GM21717 (cell line): ENCODE data around the gene CCRL2.
"Not testable (repeated sequence)": the region's sequence is repeated elsewhere in the genome, so short reads cannot be mapped to it uniquely, and the experiment has no call there.

Source experiments
- ATAC-seq: cut with Tn5 transposase; IDR thresholded peaks from one replicate; pipeline ENCODE4 v1.9.1; 2021; ENCODE audit warnings: mild to moderate bottlenecking, moderate library complexity; ENCODE audit not compliant: unreplicated experiment

Gene CCRL2

DNA sequence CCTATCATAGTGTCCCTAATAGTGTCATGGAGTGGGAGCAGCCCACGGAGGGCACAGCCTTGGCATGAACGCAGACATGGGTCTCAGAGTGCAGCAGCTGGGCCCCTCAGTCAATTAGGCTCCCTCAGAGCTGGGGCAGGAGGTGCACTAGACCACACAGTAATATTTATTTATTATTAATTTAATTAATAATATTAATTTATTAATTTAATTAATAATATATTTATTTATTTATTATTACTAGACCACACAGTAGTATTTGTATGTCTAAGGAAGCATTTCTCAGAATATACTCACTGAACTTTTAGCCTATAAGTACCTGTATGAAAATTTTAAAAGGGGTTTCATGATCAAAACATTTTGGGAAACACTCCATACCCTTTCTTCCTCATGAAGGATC, 5.5 kb upstream of the CCRL2 start:
- ATAC-seq: no peak

- not testable (repeated sequence) for ATAC-seq
These were observed 4.2 kb upstream of the CCRL2 start for GRCh38 chr3:46402902-46403301.

DNA sequence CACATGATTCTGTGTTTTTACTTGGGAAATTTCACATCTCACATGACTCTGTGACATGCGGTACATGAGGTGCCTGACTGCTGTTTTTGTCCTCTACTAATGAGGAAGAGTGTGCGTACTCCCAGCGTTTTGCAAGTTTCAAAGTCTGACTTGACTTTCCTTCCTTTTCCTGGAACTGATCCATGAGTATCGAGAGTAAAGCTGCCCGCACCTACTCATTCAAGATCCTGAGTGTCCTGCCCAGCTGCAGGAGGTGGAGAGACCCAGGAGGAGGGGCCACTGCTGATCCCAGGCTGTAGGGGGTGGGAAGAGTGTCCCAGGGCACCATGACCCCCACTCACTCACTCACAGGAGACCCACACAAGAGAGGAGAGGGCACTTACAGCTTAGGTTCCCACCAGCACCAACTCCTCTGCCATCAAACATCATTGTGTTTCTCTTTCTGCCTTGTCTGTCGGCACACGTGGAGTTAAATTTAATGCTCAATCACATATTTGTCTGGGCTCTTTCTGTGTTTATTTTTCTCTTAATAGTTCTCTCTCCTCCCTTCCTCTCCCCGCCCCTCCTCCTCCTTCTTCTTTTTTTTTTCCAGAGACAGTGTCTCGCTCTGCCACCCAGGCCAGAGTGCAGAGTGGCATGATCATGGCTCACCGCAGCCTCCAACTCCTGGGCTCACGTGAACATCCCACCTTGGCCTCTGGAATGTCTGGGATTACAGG, 1.6 kb upstream of the CCRL2 start:
- ATAC-seq: no peak

GRCh38 chr3:46406443-46406787, 644 bp upstream of the CCRL2 start:
- no peak for ATAC-seq

DNA sequence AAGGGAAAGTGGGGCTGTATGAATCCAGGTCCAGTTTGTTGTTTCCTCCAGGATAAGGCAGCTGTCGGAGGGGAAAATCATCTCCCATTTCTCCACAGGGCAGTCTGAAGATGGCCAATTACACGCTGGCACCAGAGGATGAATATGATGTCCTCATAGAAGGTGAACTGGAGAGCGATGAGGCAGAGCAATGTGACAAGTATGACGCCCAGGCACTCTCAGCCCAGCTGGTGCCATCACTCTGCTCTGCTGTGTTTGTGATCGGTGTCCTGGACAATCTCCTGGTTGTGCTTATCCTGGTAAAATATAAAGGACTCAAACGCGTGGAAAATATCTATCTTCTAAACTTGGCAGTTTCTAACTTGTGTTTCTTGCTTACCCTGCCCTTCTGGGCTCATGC, 911 bp downstream of the CCRL2 start:
- no peak for ATAC-seq

DNA sequence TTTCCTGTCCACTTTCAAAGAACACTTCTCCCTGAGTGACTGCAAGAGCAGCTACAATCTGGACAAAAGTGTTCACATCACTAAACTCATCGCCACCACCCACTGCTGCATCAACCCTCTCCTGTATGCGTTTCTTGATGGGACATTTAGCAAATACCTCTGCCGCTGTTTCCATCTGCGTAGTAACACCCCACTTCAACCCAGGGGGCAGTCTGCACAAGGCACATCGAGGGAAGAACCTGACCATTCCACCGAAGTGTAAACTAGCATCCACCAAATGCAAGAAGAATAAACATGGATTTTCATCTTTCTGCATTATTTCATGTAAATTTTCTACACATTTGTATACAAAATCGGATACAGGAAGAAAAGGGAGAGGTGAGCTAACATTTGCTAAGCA, 1.8 kb downstream of the CCRL2 start:
- ATAC-seq: no peak

DNA sequence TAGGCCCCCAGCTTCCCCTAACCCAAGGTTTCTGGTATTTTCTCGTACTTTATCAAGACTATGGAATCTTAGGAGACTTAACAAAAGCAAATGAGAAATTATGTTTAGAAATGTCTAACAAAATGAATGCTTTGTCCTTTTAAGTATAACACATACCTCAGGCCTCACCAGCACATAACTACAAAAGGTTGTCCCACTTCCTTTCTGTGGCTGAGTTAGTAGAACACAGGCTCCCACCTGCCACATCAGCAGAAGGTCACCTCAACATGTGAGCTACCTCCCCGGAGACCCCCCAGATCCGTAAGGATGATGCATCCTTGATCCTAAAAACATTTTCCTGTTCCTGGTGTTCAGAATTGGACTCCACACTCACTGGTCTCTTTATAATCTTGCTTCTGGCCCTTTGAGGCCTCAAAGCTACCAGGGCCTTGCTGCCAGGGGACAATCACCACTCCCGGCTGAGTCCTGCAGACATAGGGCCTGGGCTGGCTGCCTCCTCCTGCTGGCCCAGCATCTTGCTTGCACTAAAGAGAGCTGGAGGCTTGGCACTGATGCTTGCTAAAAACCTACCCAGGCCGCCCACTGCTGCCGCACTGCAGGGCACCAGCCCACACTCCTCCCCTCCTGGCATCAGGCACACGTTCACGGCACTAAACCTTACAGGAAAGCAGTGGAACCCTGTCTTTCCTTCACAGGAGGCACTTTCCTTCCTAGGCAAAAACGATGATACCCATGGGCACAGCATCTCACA, 2.9 kb downstream of the CCRL2 start:
- ATAC-seq: no peak

- ATAC-seq: no peak
These were observed 3.6 kb downstream of the CCRL2 start for GRCh38 chr3:46410669-46411068.

- no peak for ATAC-seq
These were observed 4.2 kb downstream of the CCRL2 start for GRCh38 chr3:46411271-46411670.

DNA sequence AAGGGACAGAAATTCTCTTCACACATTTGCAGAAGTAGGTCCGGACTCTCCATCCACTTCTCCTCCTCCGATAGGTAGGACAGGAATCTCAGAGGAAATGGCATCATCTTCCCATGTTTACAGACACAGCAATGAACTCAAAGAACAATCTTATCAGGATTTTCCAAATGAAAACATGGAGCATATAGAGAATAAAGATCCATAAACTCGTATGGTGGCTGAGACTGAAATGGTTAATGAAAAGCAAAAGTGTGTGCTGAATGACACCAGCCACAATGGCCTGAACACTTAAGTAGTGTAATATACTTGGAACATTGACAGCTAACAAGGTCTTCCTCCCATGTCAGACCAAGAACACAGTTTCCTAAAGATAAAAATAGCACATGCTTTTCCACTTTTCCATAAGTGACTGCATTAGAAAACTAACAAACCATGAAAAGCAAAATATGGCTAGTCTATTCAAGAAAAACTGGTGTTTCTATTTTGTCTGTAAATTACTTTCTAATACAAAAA, 5.8 kb downstream of the CCRL2 start:
- no peak for ATAC-seq

- no peak for ATAC-seq
These were observed 6.9 kb downstream of the CCRL2 start for GRCh38 chr3:46413951-46414350.

GRCh38 chr3:46414739-46415138, 7.7 kb downstream of the CCRL2 start:
- no peak for ATAC-seq

DNA sequence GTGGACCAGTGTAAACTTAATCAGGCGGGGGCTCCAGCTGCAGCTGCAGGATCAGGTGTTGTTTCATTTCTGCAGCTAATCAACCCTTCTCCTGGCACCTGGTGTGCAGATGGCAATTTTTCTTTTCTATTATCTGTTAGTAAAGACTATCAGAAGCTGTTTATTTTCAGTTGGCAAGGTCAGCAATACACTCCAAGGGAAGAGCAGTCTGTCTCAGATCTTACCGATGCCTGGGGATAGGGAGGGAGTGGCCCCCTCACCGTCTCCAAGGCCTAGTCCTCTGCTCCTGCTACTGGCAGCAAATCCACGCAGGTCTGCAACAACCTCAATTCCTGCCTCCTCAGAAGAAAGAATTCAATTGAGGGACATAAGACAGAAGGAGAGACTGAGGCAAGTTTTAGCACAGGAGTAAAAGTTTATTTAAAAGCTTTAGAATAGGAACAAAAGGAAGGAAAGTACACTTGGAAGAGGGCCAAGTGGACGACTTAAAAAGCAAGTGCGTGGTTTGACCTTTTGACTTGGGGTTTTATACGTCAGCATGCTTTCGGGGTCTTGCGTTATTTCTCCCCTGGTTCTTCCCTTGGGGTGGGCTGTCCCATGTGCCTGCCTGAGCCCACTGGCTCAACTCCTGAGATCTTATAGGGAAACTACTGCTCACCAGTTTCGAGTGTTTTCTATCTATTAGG, 9.2 kb downstream of the CCRL2 start:
- ATAC-seq: no peak

- no peak for ATAC-seq
These were observed 9.9 kb downstream of the CCRL2 start for GRCh38 chr3:46416811-46417510.

DNA sequence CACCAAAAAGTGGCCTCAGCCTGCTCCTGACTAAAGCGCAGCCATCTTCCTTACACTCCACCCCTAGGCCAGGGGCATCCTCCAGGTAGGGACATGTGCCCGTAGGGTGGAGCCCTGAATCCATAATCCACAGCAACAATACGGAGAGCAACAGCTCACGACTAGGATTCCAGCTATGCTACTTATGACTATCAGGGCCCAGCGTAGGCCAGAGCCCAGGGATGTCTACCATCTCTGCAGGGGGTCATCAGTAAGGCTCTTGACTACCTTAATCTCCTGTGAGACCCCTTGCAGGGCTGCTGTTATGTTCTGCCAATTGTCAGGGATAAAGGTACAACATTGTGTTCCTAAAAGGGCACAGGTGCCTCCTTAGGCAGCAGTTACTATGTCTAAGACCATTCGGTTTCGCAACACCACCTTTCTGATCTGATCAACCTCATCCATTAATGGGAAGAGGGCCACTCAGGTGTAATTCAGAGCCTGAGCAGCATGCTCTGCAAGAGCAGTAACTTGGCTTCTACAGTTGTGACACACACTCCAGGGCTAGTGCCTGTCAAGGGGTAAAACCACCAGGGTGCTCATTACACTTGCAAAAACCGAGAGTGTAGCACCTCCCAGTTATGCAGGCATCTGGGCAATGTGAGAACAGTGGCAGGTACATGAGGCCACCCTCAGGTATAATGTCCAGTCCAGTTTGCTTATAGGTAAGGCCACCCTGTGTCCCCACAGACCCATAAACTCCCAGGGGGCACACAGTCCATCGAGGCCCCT, 11.0 kb downstream of the CCRL2 start:
- no peak for ATAC-seq

DNA sequence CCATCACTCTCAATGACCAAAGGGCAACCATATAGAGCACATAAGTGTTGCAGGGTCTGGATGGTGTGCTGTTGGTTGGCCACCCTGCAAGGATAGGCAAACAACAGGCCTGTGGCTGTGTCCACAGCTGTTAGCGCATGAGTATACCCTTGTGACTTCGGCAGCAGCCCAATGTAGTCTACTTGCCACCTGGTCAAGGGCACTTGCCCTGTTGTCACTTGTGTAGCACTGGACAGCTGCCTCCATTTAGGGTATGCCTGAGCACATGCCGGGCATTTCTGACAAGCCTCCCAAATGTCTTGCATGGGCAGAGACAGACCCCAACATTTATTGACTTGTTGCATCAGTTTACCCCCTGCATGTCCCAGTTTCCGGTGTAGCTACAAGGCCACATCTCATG, 12.8 kb downstream of the CCRL2 start:
- ATAC-seq: no peak

GRCh38 chr3:46420931-46421330, 13.9 kb downstream of the CCRL2 start:
- ATAC-seq: no peak

- ATAC-seq: no peak
These were observed 15.6 kb downstream of the CCRL2 start for GRCh38 chr3:46422617-46423016.

DNA sequence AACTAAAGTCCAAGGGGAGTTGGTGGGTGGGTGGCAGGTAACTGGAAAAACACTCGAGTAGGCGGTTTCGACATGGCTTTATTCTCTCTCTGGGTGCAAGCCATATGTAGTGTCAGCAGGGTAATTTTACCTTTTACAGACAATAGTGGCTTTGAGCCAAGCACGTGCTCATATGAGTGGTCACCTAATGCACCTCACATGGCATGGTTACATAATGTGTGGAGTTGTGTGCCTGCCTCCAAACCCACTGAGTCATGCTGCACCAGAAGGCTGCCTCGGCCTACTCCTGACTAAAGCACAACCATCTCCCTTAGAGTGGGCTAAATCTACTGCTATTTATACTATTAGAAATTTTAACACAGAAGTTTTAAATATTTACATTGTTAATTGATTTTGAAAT, 16.5 kb downstream of the CCRL2 start:
- no peak for ATAC-seq

DNA sequence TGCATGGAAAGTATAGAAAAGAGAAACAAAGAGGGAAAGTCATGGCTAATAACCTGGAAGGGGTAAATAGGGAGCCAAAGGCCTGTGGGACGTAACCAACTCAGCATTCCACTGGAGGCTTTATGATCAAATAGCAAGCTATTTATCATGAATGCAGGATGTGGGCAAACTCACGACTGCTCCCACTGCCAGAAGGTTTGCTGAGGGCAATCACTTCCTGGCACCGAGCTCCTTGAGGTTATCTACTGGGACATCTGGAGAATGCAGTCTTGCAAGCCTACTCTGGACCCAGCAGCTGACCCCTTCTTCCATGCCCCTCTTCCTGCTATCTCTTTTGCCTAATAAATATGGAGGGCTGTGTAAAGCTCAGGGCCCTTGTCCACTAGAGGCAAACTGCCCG, 19.4 kb downstream of the CCRL2 start:
- not testable (repeated sequence) for ATAC-seq

DNA sequence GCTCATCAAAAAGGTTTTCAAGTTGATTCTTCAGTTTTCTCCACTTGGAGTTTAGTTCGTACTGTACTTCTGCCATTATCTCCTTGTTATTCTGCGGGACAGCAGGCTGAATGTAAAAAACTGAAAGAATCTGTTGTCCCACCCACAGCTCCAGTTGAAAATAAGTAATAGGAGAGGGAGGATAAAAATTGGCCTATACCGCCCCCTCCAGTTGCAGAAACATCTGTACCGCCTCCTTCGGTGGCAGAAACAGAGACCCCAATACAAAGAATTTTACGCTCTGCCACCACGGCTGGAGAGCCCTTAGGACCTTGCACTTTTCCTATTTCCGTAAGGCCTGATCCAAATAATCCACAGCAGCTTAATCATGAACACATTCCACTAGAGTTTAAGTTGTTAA, 20.3 kb downstream of the CCRL2 start:
- not testable (repeated sequence) for ATAC-seq
